Choroid plexus epithelial cell (primary cell): ENCODE results near the gene MKLN1.
A peak's percentile ranks its signal among the peaks of the same experiment; 100 is the strongest.

Experiments used
- DNase-seq: peaks from one replicate; pipeline ENCODE4 v3.0.0-alpha.2; 2010; ENCODE audit warnings: low read depth
- H3K4me3 ChIP-seq: 2 replicates; pipeline ENCODE4 v1.5.1; 2011; ENCODE audit warnings: low read depth, mild to moderate bottlenecking, control low read depth, low read length, moderate library complexity
- CTCF ChIP-seq: conservative IDR thresholded peaks from 2 replicates; pipeline ENCODE4 v1.5.1; 2011; ENCODE audit warnings: low read depth, mild to moderate bottlenecking, control low read depth, inconsistent platforms, low read length, moderate library complexity

Gene MKLN1

GRCh38 chr7:131391145-131391544, 63.5 kb downstream of the MKLN1 start:
- no peak for TF ChIP-seq CTCF
- DNase-seq = no peak
- no peak overlapping the region for H3K4me3 ChIP-seq

GRCh38 chr7:131400681-131401176, 73.1 kb downstream of the MKLN1 start:
- DNase-seq = peak; percentile 70
- no peak for TF ChIP-seq CTCF

GRCh38 chr7:131401194-131401593, 73.5 kb downstream of the MKLN1 start:
- no peak for TF ChIP-seq CTCF
- H3K4me3 ChIP-seq = no peak overlapping the region
- DNase-seq = no peak

More at GRCh38 chr7:131400681-131401176, 73.1 kb downstream of the MKLN1 start:
- no peak overlapping the region for H3K4me3 ChIP-seq

GRCh38 chr7:131403322-131403721, 75.6 kb downstream of the MKLN1 start:
- no peak overlapping the region for H3K4me3 ChIP-seq
- DNase-seq = no peak

GRCh38 chr7:131404226-131404911, 76.7 kb downstream of the MKLN1 start:
- no peak overlapping the region for H3K4me3 ChIP-seq
- no peak for TF ChIP-seq CTCF
- no peak for DNase-seq

More at GRCh38 chr7:131403322-131403721, 75.6 kb downstream of the MKLN1 start:
- no peak for TF ChIP-seq CTCF

GRCh38 chr7:131409129-131409766, 81.6 kb downstream of the MKLN1 start:
- TF ChIP-seq CTCF = no peak
- DNase-seq = no peak
- H3K4me3 ChIP-seq = no peak overlapping the region
